ENCODE results near the gene CTNNA2.

The CTNNA2 gene

DNA sequence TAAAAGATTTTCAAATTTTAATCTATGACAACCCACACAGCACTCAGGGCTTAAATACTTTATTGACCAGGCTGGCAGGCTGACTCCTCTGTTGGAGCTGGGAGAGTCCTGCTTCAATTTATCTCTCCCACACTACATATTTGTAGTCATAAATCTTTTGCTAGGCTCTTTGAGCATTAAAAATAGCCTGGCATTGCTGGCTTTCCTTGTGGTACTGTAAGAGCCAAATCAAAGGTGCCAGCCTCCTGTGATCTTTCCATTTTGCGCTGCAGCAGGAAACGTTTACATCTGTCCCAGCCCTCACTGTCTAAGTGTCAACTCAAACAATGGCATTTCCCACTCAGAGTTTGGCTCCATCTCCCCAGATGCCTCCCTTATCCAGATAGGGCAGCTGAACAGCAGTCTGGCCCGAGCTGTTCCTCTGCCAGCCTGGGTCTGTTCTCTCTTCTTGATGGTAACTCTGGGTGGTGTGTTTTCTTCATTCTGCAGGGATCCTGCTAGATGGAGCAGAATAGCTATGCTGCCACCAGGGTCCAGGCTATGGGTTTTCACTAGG is 729.6 kb downstream of the CTNNA2 start:
- no peak for DNase-seq

- DNase-seq: no peak
Measured at GRCh38 chr2:80244905-80245584, 732.2 kb downstream of the CTNNA2 start.

DNA sequence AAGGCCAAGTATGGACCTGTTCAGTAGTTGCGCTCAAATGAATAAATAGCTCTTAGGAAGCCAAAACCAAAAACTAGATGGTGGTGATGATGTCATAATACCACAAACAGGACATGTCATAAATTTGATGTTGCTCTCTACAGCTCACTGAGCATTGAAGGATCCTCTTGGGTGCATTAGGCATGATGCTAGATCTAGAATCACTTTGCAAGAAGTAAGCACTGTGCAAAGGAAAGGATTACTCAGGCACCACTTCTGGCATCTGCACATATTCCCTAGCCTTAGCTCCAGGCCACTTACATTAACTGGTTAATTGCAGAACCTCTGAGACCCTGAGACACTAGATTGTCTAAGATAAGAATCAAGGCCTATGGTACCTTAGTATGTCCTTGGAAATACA is 733.7 kb downstream of the CTNNA2 start:
- DNase-seq: no peak

GRCh38 chr2:80247339-80247738 is 734.5 kb downstream of the CTNNA2 start:
- DNase-seq: no peak

GRCh38 chr2:80248146-80248545 is 735.3 kb downstream of the CTNNA2 start:
- no peak for DNase-seq

GRCh38 chr2:80252294-80252986 is 739.6 kb downstream of the CTNNA2 start:
- no peak for DNase-seq

DNA sequence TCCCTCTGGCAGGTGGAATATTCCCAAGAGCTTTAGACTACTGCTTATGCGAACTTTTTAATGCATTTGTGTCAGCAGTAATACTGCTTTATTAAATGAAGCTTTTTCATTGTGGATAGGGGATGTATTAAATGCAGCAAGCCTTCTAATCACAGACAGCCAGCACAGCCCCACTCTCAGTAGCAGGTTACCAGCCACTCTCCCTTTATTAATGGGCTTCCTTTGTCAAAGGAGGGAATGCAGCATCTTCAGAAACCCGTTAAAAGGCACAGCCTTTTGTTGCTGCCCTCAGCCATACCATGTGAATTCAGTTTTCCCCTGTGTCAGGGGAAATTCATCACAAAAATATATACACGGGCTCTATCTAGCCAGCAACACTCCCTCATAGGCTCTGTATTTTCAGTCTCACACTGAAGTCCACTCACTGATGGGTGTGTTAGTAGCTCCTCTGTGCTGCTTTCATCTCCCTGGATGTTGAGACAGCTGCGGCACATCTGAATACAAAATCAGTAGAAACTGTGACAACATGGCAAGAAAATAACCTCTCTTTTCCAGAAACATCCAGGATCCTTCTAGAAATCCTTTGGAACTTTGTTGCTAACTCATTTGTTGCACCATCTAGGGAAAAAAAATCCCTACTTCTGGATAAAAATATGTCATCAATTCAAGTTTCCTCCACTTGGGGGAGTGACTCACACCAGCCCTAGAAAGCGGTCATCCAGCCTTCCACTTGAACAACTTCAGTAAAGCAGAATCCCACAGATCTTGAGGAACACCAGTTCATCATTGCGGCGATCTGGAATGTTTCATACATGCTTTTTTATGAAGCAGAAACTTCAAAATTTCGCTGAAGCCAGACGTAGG is 743.3 kb downstream of the CTNNA2 start:
- no peak for DNase-seq

DNA sequence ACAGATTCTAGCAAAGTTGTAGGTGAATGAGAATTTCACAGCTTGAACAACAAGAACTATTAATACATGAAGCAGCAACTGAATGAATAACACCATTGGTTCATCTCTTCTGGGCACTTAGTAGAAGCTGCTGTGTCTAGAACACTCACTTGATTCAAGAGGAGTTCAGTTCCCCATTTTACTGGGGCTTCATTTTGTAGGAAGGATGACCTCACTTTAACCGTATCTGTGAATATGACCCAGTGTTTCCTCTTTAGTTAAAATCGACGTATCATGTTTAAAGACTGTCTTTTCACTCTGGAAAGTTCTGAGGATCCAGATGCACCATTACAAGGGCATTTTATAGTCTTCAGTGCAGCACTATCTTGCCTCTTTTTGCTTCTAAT is 743.9 kb downstream of the CTNNA2 start:
- no peak for DNase-seq

DNA sequence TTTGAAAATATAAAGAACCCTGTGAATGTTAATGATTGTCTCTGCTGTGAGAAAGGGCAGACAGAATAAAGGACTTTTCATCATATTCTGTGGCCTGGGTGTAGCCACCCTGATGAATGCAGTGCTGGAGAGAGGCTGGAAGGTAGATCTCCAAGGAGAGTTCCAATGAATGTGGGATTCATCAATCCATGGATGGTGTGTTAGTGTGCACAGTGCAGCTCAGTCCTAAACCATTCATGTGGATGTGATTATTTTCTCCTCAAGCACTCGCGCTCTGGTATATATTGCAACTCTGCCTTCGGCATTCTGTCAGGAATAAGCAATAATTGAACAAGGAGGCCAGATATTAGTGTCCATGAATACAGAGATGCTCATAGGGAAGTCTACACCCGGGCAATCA is 744.6 kb downstream of the CTNNA2 start:
- DNase-seq: no peak

DNA sequence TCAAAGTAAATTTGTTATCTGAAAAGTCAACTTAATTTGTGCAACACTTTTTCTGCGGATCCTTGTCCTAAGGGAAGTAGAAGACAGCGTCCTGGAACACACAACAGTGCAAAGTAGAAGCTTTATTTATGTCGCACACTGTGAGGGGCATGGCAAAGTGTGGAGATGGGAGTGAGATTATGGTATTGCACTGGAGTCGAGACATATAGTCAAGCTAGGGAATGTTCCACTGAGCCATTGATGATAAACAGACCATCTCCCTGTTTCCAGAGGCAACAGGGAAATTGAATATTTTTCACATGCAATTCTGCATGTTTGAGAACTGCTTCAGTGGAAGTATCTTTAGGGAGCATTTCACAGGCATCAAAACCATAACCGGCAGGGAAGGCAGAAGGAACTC is 745.5 kb downstream of the CTNNA2 start:
- DNase-seq: no peak

- DNase-seq: no peak
Measured at GRCh38 chr2:80258793-80259192, 745.9 kb downstream of the CTNNA2 start.

DNA sequence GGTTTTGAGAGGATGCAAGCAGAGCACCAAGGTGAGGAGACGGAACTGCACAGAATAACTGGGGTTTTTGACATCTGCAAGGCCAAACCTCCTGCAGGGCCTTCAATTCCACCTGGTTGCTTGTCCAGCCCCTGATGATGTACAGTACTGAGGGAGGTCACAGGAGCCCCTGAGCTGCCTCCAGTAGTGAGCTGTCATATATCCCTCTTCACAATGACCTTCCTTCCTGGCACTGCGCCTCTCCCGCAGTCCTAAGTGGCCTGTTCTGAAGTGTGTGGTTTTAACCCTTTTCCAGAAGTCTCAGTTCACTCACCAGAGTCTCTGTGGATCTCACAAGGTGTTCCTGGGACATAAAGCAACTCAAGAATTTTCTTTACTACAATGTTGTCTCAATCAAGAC is 746.4 kb downstream of the CTNNA2 start:
- DNase-seq: no peak

- no peak for DNase-seq
Measured at GRCh38 chr2:80266231-80266630, 753.4 kb downstream of the CTNNA2 start.

DNA sequence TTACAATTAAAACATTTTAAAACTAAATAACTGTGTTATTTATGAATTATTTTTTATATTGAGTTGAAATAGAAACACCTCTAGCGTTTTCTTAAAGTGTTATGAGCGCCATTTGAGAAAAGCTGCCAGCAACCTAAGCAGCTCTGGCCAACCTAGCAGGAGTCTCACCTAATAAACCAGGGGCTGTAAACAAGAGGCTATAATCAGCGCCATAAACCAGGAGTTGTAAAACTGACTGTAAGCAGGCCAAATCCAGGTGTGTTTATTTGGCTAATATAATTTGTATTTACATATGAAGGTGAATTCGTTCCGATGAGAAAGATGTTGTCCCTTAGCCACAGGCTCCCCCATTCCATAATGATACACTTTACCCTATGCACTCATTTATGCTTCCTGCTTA is 757.0 kb downstream of the CTNNA2 start:
- DNase-seq: no peak

DNA sequence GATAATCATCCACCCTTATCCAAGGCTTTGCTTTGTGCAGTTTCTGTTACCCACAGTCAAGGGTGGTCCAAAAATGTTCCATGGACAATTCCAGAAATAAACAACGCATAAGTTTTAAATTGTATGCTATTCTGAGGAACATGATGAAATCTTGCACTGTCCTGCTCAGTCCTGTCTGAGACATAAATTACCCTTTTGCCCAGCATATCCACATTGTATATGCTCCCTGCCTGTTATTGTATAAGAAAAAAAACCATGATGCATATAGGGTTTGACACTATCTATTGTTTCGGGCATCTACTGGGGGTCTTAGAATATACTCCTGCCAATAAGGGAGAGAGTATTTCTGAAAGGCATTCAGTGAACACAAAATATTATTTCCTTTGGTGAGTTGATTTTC is 767.7 kb downstream of the CTNNA2 start:
- no peak for DNase-seq

DNA sequence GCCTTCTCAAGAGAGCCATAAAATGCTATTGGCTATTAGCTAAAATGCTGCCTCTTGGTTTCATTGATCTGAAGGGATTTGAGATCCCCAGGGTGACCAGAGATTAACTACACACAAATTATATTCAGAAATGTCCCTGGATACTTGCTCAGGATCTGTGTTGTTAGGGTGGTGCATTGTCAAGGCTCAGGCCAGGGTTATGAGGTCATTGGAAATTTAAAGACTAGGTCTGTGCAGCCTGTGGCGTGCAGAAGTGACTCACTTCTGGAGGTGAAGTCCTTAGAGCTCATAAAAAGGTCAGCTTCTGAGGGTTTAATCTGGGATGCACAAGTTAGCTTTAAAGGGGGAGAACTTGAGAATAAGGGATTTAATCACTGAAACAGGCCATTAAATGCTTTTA is 768.2 kb downstream of the CTNNA2 start:
- no peak for DNase-seq

- DNase-seq: no peak
Measured at GRCh38 chr2:80288576-80288975, 775.7 kb downstream of the CTNNA2 start.

DNA sequence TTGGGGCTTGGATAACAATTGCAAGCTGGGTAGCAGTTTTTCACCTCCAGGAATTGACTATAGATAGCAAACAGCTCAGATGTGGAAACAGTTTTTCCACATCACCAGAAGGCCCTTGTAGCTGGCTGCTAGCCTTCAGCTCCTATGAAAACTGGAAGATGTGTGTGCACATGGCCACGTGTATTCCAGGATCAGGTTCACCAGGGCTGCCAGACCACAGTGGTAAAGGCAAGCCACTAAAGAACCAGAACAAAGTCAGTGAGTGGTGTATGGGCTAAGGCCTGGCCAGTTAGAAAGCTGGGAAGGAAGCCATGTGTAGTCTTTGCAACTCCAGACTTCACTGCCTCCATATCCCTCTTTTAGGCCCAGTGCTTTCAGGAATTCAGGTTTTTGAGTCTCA is 778.8 kb downstream of the CTNNA2 start:
- DNase-seq: no peak

GRCh38 chr2:80292474-80292873 is 779.6 kb downstream of the CTNNA2 start:
- DNase-seq: no peak

- DNase-seq: no peak
Measured at GRCh38 chr2:80293039-80293438, 780.2 kb downstream of the CTNNA2 start.

- DNase-seq: no peak
Measured at GRCh38 chr2:80298954-80299353, 786.1 kb downstream of the CTNNA2 start.

- no peak for DNase-seq
Measured at GRCh38 chr2:80299661-80300060, 786.8 kb downstream of the CTNNA2 start.

GRCh38 chr2:80300346-80300745 is 787.5 kb downstream of the CTNNA2 start:
- DNase-seq: no peak

DNA sequence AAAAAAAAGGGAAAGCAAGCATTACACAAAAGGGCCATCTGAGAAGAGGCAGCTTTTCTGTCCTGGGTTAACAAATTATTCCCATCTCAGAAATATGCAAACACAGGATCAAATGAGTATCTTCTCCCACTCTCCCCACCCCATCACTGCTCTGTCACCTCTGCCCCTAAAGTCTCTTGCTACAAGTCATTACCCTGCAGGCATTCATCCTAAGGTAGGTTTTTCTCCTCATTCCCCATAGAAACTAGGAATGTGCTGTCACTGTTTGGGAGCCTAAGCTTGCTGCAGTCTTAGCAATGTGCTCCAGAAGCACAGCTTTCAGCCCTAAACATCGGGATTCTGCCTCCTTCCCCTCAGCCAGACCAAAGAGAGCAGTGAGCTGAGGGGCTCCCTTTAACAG is 788.1 kb downstream of the CTNNA2 start:
- no peak for DNase-seq
